Measurements from ENCODE around the gene HRG. TPM values are rescaled to one million over a fixed set of nuclear protein-coding genes. Genes with fewer than 3 reads are reported as not detected.
"Not testable (repeated sequence)": the region's sequence is repeated elsewhere in the genome, so short reads cannot be mapped to it uniquely, and the experiment has no call there.

Gene HRG
- total RNA-seq, 1 donor from 2014 or later = not detected

DNA sequence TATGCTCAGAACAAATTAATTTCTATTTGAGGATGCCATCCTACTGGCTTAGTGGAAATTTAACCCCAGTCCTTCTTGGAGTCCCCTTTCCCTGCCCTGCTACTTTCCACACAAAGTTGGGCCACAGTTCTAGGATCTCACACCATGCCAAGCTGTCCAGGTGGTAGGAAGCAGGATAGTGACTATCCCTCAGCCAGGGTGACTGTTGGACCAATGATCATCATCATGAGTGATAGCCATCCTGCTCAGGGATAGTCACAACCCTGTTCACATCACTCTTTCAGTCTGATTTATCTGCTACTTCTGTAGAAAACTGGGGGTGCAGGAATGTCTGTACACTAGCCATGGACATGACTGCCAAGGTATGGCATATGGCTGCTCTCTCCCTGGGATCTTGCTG is 12.8 kb downstream of the HRG start:
- FAIRE-seq (no peak), DNase-seq (ENCODE audit: low spot score in 2 of 2) (no peak)

GRCh38 chr3:186679151-186679550 is 13.3 kb downstream of the HRG start:
- DNase-seq (ENCODE audit: low spot score in 2 of 2) (no peak), FAIRE-seq (no peak)

- DNase-seq (ENCODE audit: low spot score in 2 of 2) (no peak), FAIRE-seq (no peak)
Measured at GRCh38 chr3:186680869-186681268, 15.1 kb downstream of the HRG start.

DNA sequence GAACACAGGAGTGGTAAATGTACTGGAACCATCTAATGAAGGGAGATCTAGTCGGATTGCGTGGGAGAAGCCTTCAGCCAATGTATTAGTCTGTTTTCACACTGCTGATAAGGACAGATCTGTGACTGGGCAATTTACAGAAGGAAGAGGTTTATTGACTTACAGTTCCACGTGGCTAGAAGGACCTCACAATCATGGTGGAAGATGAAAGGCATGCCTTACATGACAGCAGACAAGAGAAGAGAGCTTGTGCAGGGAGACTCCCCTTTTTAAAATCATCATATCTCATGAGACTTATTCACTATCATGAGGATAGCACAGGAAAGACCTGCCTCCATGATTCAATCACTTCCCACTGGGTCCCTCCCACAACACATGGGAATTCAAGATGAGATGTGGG is 17.0 kb downstream of the HRG start:
- DNase-seq (ENCODE audit: low spot score in 2 of 2) (no peak), FAIRE-seq (no peak)

GRCh38 chr3:186683979-186684378 is 18.2 kb downstream of the HRG start:
- no peak for DNase-seq (ENCODE audit: low spot score in 2 of 2)
- FAIRE-seq = no peak

GRCh38 chr3:186686475-186686874 is 20.7 kb downstream of the HRG start:
- not testable (repeated sequence) for FAIRE-seq

GRCh38 chr3:186687120-186687651 is 21.4 kb downstream of the HRG start:
- FAIRE-seq (no peak), DNase-seq (ENCODE audit: low spot score in 2 of 2) (no peak)

More at GRCh38 chr3:186686475-186686874, 20.7 kb downstream of the HRG start:
- DNase-seq (ENCODE audit: low spot score in 2 of 2) = not testable (repeated sequence)

DNA sequence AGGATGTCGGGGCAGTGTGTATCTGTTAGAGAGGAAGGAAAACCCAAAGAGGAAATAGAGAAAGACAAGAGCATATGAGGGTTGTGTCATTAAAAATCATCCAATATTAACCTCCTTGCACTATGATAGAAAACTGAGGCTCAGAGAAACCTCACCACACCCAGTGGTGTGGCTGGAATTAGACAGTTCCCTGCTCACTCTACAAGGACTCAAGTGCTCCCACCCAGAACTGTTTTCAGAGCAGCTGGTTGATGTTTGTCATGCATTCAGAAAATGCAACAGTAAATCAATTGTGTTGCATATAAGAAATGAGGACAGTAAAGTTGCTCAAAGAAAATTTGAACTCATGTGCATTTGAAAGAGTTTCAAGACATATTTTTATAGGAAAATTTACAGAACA is 24.5 kb downstream of the HRG start:
- FAIRE-seq; DNase-seq (ENCODE audit: low spot score in 2 of 2): not testable (repeated sequence)

DNA sequence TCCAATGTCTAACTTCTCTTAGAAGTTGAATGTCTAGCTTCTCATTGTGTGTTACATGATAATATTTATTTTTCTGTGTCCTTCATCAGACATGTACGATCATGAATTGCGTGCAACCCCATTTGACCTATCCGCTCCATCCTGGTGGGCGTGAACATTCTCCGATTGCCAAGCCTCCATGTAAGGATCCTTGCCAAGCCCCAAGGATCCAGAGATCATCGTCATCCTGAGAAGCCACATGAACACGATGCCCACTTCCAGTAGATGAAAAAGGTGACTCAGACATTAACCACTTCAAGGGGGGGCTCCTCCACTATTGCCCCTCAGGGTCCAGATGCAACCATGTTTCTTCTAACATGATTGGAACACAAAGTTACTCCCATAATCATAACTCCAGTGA is 25.9 kb downstream of the HRG start:
- no peak for FAIRE-seq

GRCh38 chr3:186693843-186694242 is 28.0 kb downstream of the HRG start:
- FAIRE-seq (no peak), DNase-seq (ENCODE audit: low spot score in 2 of 2) (no peak)

More for the DNA sequence above, 25.9 kb downstream of the HRG start:
- DNase-seq (ENCODE audit: low spot score in 2 of 2) = no peak

GRCh38 chr3:186694288-186695032 is 28.6 kb downstream of the HRG start:
- DNase-seq (ENCODE audit: low spot score in 2 of 2) (no peak), FAIRE-seq (no peak)

DNA sequence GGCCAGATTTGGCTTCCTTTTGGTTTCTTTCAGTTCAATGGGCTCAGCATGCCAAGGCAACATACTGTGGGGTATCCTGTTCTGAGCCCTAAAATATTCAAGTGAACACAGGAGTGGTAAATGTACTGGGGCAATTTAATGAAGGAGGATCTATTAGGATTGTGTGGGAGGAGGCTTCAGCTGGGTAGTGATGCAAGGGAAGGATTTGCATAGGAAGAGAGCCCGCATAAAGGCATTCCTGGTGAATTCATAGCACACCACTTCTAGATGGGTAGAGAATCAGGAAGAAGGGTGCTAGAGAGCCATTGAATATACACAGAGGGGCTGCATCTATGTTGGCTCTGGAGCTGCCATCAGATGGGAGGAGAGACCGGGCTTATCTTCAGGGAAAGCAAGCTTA is 30.7 kb downstream of the HRG start:
- no peak for DNase-seq (ENCODE audit: low spot score in 2 of 2)
- no peak for FAIRE-seq

GRCh38 chr3:186697510-186697909 is 31.7 kb downstream of the HRG start:
- DNase-seq (ENCODE audit: low spot score in 2 of 2) (no peak), FAIRE-seq (no peak)

GRCh38 chr3:186700267-186700666 is 34.5 kb downstream of the HRG start:
- no peak for DNase-seq (ENCODE audit: low spot score in 2 of 2)
- no peak for FAIRE-seq

DNA sequence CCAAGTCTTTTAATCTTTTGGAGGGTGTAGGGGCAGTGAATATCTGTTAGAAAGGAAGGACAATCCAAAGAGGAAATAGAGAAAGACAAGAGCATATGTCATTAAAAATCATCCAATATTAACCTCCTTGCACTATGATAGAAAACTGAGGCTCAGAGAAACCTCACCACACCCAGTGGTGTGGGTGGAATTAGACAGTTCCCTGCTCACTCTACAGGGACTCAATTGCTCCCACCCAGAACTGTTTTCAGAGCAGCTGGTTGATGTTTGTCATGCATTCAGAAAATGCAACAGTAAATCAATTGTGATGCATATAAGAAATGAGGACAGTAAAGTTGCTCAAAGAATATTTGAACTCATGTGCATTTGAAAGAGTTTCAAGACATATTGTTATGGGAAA is 36.6 kb downstream of the HRG start:
- DNase-seq (ENCODE audit: low spot score in 2 of 2); FAIRE-seq: not testable (repeated sequence)

- FAIRE-seq (no peak), DNase-seq (ENCODE audit: low spot score in 2 of 2) (no peak)
Measured at GRCh38 chr3:186705882-186706780, 40.3 kb downstream of the HRG start.

GRCh38 chr3:186708983-186709679 is 43.3 kb downstream of the HRG start:
- DNase-seq (ENCODE audit: low spot score in 2 of 2) = no peak
- FAIRE-seq = no peak

GRCh38 chr3:186710694-186711093 is 44.9 kb downstream of the HRG start:
- DNase-seq (ENCODE audit: low spot score in 2 of 2); FAIRE-seq: not testable (repeated sequence)

- DNase-seq (ENCODE audit: low spot score in 2 of 2) (no peak), FAIRE-seq (no peak)
Measured at GRCh38 chr3:186713499-186713898, 47.7 kb downstream of the HRG start.

DNA sequence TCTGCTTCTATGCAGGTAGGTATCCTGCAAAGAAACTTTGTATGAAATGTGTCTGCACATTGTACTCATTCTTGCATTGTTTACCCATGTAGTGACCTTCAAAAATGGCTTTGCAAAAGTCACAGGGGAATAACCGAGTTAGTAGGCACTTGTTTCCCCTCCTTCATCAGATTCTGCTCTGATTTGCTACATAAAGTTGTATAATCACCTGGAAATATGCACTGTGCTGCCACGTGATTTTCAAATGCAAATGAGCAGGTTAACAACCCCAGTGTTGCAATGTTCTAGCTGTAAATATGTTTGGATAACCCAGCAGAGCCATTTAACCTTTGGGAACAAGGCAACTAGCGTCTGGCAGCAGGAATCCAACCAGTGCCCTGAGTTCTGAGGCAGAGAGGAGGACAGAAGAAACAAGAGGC is 51.2 kb downstream of the HRG start, which contains the start of gene KNG1:
KNG1 (plus strand) TSS at position 321 of the 419 bp plus-strand sequence. CDS start 184 bp downstream, outside the sequence.
- FAIRE-seq (no peak), DNase-seq (ENCODE audit: low spot score in 2 of 2) (no peak)
